Prostate gland (tissue), 2 donors: Measurements from ENCODE around the gene ZCCHC17. TPM values are rescaled to one million over a fixed set of nuclear protein-coding genes. Genes with fewer than 3 reads are reported as not detected.

Experiments used
- DNase-seq: peaks from one replicate; pipeline ENCODE4 v3.0.0-alpha.2; 2019; ENCODE audit warnings: low spot score
- H3K27ac ChIP-seq, 2 donors: fragments of 200-600 bp; sonication (generic); 2 replicates each; pipeline ENCODE4 v1.5.1; 2017 to 2019
- H3K27me3 ChIP-seq: fragments of 200-600 bp; sonication (generic); replicated peaks from 2 replicates; pipeline ENCODE4 v1.5.1; 2019; ENCODE audit not compliant: insufficient read depth
- H3K36me3 ChIP-seq, 2 donors: fragments of 200-600 bp; sonication (generic); 1 replicate in 1 of 2; 2 replicates in 1 of 2; pipeline versions ENCODE4 v1.5.1 to v1.8.1; 2017 to 2019
- H3K4me1 ChIP-seq: fragments of 200-600 bp; sonication (generic); replicated peaks from 2 replicates; pipeline ENCODE4 v1.5.1; 2019
- H3K4me3 ChIP-seq, 2 donors: fragments of 200-600 bp; sonication (generic); 2 replicates each; pipeline ENCODE4 v1.5.1; 2017 to 2019
- H3K9me3 ChIP-seq: fragments of 200-600 bp; sonication (generic); 2 replicates; pipeline ENCODE4 v1.5.1; 2017
- CTCF ChIP-seq, 4 experiments: fragments of 200-600 bp in 2 of 4; fragments of 450-650 bp in 2 of 4; sonication (generic) in 2 of 4; IDR thresholded peaks; 1 replicate in 3 of 4; 2 replicates in 1 of 4; pipeline ENCODE4 v1.5.1; 2016 to 2019; ENCODE audit warnings: antibody characterized with exemption in 4 of 4, mild to moderate bottlenecking in 2 of 4, moderate library complexity in 2 of 4
- POLR2A ChIP-seq: fragments of 450-650 bp; IDR thresholded peaks from one replicate; pipeline ENCODE4 v1.6.1; 2016; ENCODE audit warnings: antibody characterized with exemption, mild to moderate bottlenecking
- POLR2AphosphoS5 ChIP-seq: sonication (generic); formaldehyde crosslinking; IDR thresholded peaks from one replicate; pipeline ENCODE4 v1.6.1; 2017; ENCODE audit warnings: antibody characterized with exemption
- WGBS: methylation state at CpG from one replicate; pipeline ENCODE4 v1.1.5; 2018; 5-methylcytosine and 5-hydroxymethylcytosine counted together
- intact Hi-C: fragments of 100-400 bp; cut with DNase I; formaldehyde crosslinking; loops from one replicate; pipeline ENCODE4 v1.14.2; 2022
- total RNA-seq, 2 donors: library from RNA; depleted of rRNA; stranded (reverse); fragments of >200 nt; gene quantifications; one replicate each; pipeline ENCODE4 v1.1.0, GENCODE V29; 2016

ZCCHC17 gene
- total RNA-seq, 2 donors from 2014 or later = 31.5 to 39.0 TPM

GRCh38 chr1:31302709-31303441 lies 6.0 kb downstream of the ZCCHC17 start:
- H3K27me3 ChIP-seq = no peaks in the 10 kb centered on the region
- H3K4me1 ChIP-seq = peaks cover 4% of the 10 kb centered on the region
- intact Hi-C loops = no loop called here
- no peak overlapping the region for H3K4me3 ChIP-seq
- no peaks in the 10 kb centered on the region for H3K9me3 ChIP-seq
- H3K36me3 ChIP-seq = no peaks in the 10 kb centered on the region
- TF ChIP-seq CTCF (IDR thresholded peaks at IDR 0.05) (no peak), POLR2A (no peak), POLR2AphosphoS5 (no peak)
- WGBS = 80% methylated on average over 7 of the region's 7 CpGs
- no peak overlapping the region for H3K27ac ChIP-seq
- no peak for DNase-seq

- TF ChIP-seq CTCF (IDR thresholded peaks at IDR 0.05) (no peak), POLR2AphosphoS5 (no peak), POLR2A (no peak)
- Histone ChIP-seq H3K27ac (no peak overlapping the region), H3K9me3 (no peaks in the 10 kb centered on the region), H3K27me3 (no peaks in the 10 kb centered on the region), H3K4me3 (no peak overlapping the region), H3K4me1 (peaks cover 8% of the 10 kb centered on the region), H3K36me3 (no peaks in the 10 kb centered on the region)
- DNase-seq = no peak
- intact Hi-C loops = no loop called here
- WGBS = 77% methylated on average over 3 of the region's 3 CpGs
Observed at GRCh38 chr1:31306278-31306677, 9.4 kb downstream of the ZCCHC17 start.

GRCh38 chr1:31308036-31308435 lies 11.2 kb downstream of the ZCCHC17 start:
- Histone ChIP-seq H3K4me3 (no peak overlapping the region), H3K4me1 (peaks cover 8% of the 10 kb centered on the region), H3K9me3 (no peaks in the 10 kb centered on the region), H3K36me3 (no peaks in the 10 kb centered on the region), H3K27me3 (no peaks in the 10 kb centered on the region), H3K27ac (no peak overlapping the region)
- no peak for TF ChIP-seq POLR2A
- TF ChIP-seq POLR2AphosphoS5 = no peak
- no peak for TF ChIP-seq CTCF (IDR thresholded peaks at IDR 0.05)
- no peak for DNase-seq
- 30% methylated on average over 1 of the region's 1 CpG for WGBS
- intact Hi-C loops = no loop called here

- TF ChIP-seq CTCF (IDR thresholded peaks at IDR 0.05) (no peak), POLR2A (no peak), POLR2AphosphoS5 (no peak)
- Histone ChIP-seq H3K4me1 (peaks cover 8% of the 10 kb centered on the region), H3K4me3 (no peak overlapping the region), H3K9me3 (no peaks in the 10 kb centered on the region), H3K36me3 (no peaks in the 10 kb centered on the region), H3K27ac (no peak overlapping the region), H3K27me3 (no peaks in the 10 kb centered on the region)
- DNase-seq = no peak
- intact Hi-C loops = no loop called here
- 90% methylated on average over 4 of the region's 4 CpGs for WGBS
Observed at GRCh38 chr1:31310198-31310597, 13.4 kb downstream of the ZCCHC17 start.

- H3K27me3 ChIP-seq = no peaks in the 10 kb centered on the region
- no peaks in the 10 kb centered on the region for H3K4me1 ChIP-seq
- TF ChIP-seq CTCF (IDR thresholded peaks at IDR 0.05) (no peak), POLR2AphosphoS5 (no peak), POLR2A (no peak)
- H3K9me3 ChIP-seq = no peaks in the 10 kb centered on the region
- no peak for DNase-seq
- intact Hi-C loops = no loop called here
- no peak overlapping the region for H3K27ac ChIP-seq
- no peaks in the 10 kb centered on the region for H3K36me3 ChIP-seq
- 97% methylated on average over 3 of the region's 3 CpGs for WGBS
- no peak overlapping the region for H3K4me3 ChIP-seq
Observed at GRCh38 chr1:31315902-31316301, 19.1 kb downstream of the ZCCHC17 start.
